HCT116 (cell line): ENCODE data around the gene ZDHHC19. TPM values are rescaled to one million over a fixed set of nuclear protein-coding genes. Genes with fewer than 3 reads are reported as not detected.

ENCODE experiments used
- ATAC-seq: fragments of 200-7000 bp; cut with Tn5 transposase; 2 replicates; pipeline ENCODE4 v1.9.1; 2020; ENCODE audit warnings: mild to moderate bottlenecking, moderate library complexity
- BruUV-seq: library from RNA; stranded (reverse); fragments of 400-500 nt; replicated peaks from 2 replicates; lab custom pipeline; 2021; lab: Mats Ljungman, UMichigan
- CTCF ChIA-PET: fragments of 300-600 bp; sonication (Branson Sonifier 250); formaldehyde crosslinking; loops from one replicate; lab custom pipeline; 2021; ENCODE audit warnings: antibody characterized with exemption; lab: Charles Lee
- POLR2A ChIA-PET: fragments of 300-600, 350-600 bp; sonication (Branson Sonifier 250); formaldehyde crosslinking; loops from one replicate; lab custom pipeline; 2021; ENCODE audit warnings: antibody characterized with exemption; lab: Charles Lee
- RAD21 ChIA-PET, 2 experiments: fragments of 300-600 bp; sonication (Branson Sonifier 250); formaldehyde crosslinking; loops; one replicate each; lab custom pipeline; 2023; ENCODE audit warnings: low total read pairs in 2 of 2; ENCODE audit not compliant: uncharacterized antibody in 2 of 2, unreplicated experiment in 2 of 2, low non-redundant PET in 1 of 2; lab: Charles Lee
- DNase-seq: peaks from one replicate; pipeline ENCODE4 v3.0.0-alpha.2; 2010; ENCODE audit warnings: low read depth, low spot score
- H2AFZ ChIP-seq: fragments of 200-600 bp; shearing (Covaris generic), sonication (generic); 2 replicates; pipeline ENCODE4 v1.6.1; 2017; ENCODE audit warnings: low read depth, mixed run types, mixed read lengths, antibody characterized with exemption, low read length; ENCODE audit not compliant: poor library complexity, severe bottlenecking
- H3K27ac ChIP-seq: 2 replicates; pipeline ENCODE4 v1.5.1; 2012; ENCODE audit warnings: low read depth, low read length
- H3K27me3 ChIP-seq: fragments of 200-600 bp; sonication (generic); 2 replicates; pipeline ENCODE4 v1.6.1; 2016; ENCODE audit warnings: mixed run types, low read length, mixed read lengths; ENCODE audit not compliant: insufficient read depth
- H3K36me3 ChIP-seq, 2 experiments: fragments of 200-500 bp in 1 of 2; fragments of 200-600 bp in 1 of 2; sonication (Bioruptor generic) in 1 of 2; sonication (generic) in 1 of 2; 2 replicates each; pipeline versions ENCODE4 v1.5.1 to v1.6.1; 2014 to 2016; ENCODE audit warnings: low read length in 2 of 2, inconsistent platforms in 1 of 2, mixed read lengths in 1 of 2, mixed run types in 1 of 2; ENCODE audit not compliant: insufficient read depth in 2 of 2, control insufficient read depth in 1 of 2
- H3K4me1 ChIP-seq, 2 experiments: fragments of 200-600 bp in 1 of 2; sonication (generic) in 1 of 2; 2 replicates each; pipeline versions ENCODE4 v1.5.1 to v1.6.1; 2012 to 2017; ENCODE audit warnings: low read length in 2 of 2, inconsistent platforms in 1 of 2, mild to moderate bottlenecking in 1 of 2, mixed read lengths in 1 of 2, mixed run types in 1 of 2, moderate library complexity in 1 of 2; ENCODE audit not compliant: insufficient read depth in 2 of 2, control insufficient read depth in 1 of 2
- H3K4me2 ChIP-seq: fragments of 200-600 bp; sonication (generic); 2 replicates; pipeline ENCODE4 v1.6.1; 2017; ENCODE audit warnings: mixed run types, low read length, mixed read lengths
- H3K4me3 ChIP-seq, 2 experiments: fragments of 200-600 bp in 1 of 2; sonication (generic) in 1 of 2; replicated peaks in 1 of 2; 2 replicates each; pipeline ENCODE4 v1.5.1; 2011 to 2016; ENCODE audit warnings: low read length in 2 of 2, control low read depth in 1 of 2, low read depth in 1 of 2, mild to moderate bottlenecking in 1 of 2, mixed read lengths in 1 of 2, mixed run types in 1 of 2
- H3K79me2 ChIP-seq: fragments of 200-600 bp; sonication (generic); 2 replicates; pipeline ENCODE4 v1.6.1; 2017; ENCODE audit warnings: mild to moderate bottlenecking, mixed run types, low read length, moderate library complexity, mixed read lengths; ENCODE audit not compliant: insufficient read depth
- H3K9ac ChIP-seq: fragments of 200-600 bp; sonication (generic); 2 replicates; pipeline ENCODE4 v1.6.1; 2016; ENCODE audit warnings: low read length, mixed read lengths
- H3K9me2 ChIP-seq: fragments of 200-600 bp; sonication (generic), shearing (Covaris generic); 2 replicates; pipeline ENCODE4 v1.6.1; 2017; ENCODE audit warnings: mixed run types, mild to moderate bottlenecking, moderate library complexity; ENCODE audit not compliant: insufficient read depth
- H3K9me3 ChIP-seq, 2 experiments: fragments of 200-500 bp in 1 of 2; fragments of 200-600 bp in 1 of 2; sonication (Bioruptor generic) in 1 of 2; sonication (generic) in 1 of 2; 2 replicates each; pipeline ENCODE4 v1.6.1; 2014 to 2017; ENCODE audit warnings: low read length in 2 of 2, mixed read lengths in 2 of 2, inconsistent platforms in 1 of 2, low read depth in 1 of 2, mild to moderate bottlenecking in 1 of 2, mixed run types in 1 of 2, moderate library complexity in 1 of 2; ENCODE audit not compliant: control insufficient read depth in 1 of 2, insufficient read depth in 1 of 2
- H4K20me1 ChIP-seq: fragments of 200-600 bp; sonication (generic), shearing (Covaris generic); 2 replicates; pipeline ENCODE4 v1.6.1; 2017; ENCODE audit warnings: mixed run types, mild to moderate bottlenecking, moderate library complexity; ENCODE audit not compliant: insufficient read depth
- ATF3 ChIP-seq: IDR thresholded peaks from 2 replicates; pipeline ENCODE4 v1.6.1; 2012
- CBX3 ChIP-seq: IDR thresholded peaks from 2 replicates; pipeline ENCODE4 v1.6.1; 2012; ENCODE audit warnings: low read depth
- EZH2 ChIP-seq: fragments of 200-600 bp; sonication (generic); IDR thresholded peaks from 2 replicates; pipeline ENCODE4 v1.6.1; 2017; ENCODE audit warnings: antibody characterized with exemption, mixed run types
- FOSL1 ChIP-seq: IDR thresholded peaks from 2 replicates; pipeline ENCODE4 v1.6.1; 2012; ENCODE audit warnings: low read depth
- POLR2A ChIP-seq: IDR thresholded peaks from 2 replicates; pipeline ENCODE4 v1.7.0; 2011; ENCODE audit warnings: borderline replicate concordance; ENCODE audit not compliant: insufficient read depth, insufficient read length; ENCODE audit errors: extremely low read depth
- SIN3A ChIP-seq: IDR thresholded peaks from 2 replicates; pipeline ENCODE4 v1.6.1; 2012; ENCODE audit warnings: low read depth
- YY1 ChIP-seq: IDR thresholded peaks from 2 replicates; pipeline ENCODE4 v1.6.1; 2011; ENCODE audit warnings: low read length, low read depth, moderate library complexity, mild to moderate bottlenecking; ENCODE audit not compliant: insufficient replicate concordance; ENCODE audit errors: extremely low read depth
- ZBTB33 ChIP-seq: IDR thresholded peaks from 2 replicates; pipeline ENCODE4 v1.6.1; 2011; ENCODE audit warnings: mild to moderate bottlenecking, low read length, moderate library complexity; ENCODE audit not compliant: insufficient replicate concordance; ENCODE audit errors: extremely low read depth
- ZFX ChIP-seq: fragments of 450-650 bp; IDR thresholded peaks from 2 replicates; pipeline ENCODE4 v1.6.1; 2017
- ZNF274 ChIP-seq: fragments of 200-500 bp; sonication (Bioruptor generic); IDR thresholded peaks from 2 replicates; pipeline ENCODE4 v1.6.1; 2014; ENCODE audit warnings: mild to moderate bottlenecking, low read depth, low read length, inconsistent platforms
- intact Hi-C: fragments of 100-400 bp; cut with micrococcal nuclease; formaldehyde crosslinking; loops from 2 replicates; pipeline ENCODE4 v1.10.0; 2022
- total RNA-seq: library from RNA; stranded (reverse); gene quantifications from one replicate; pipeline ENCODE4 v1.2.1, GENCODE V29; 2021; ENCODE audit not compliant: unreplicated experiment

The ZDHHC19 gene
- total RNA-seq, 1 experiment from 2014 or later = not detected

GRCh38 chr3:196219970-196220311 is 8.7 kb upstream of the ZDHHC19 start:
- TF ChIP-seq POLR2A (no peak), CBX3 (no peak), ZNF274 (no peak), YY1 (no peak), ZFX (no peak), FOSL1 (no peak), EZH2 (no peak), ZBTB33 (no peak), SIN3A (no peak), ATF3 (no peak)
- H3K27me3 ChIP-seq = no peaks in the 10 kb centered on the region
- no peaks in the 10 kb centered on the region for H3K79me2 ChIP-seq
- ChIA-PET CTCF (no interaction called here), POLR2A (no interaction called here), RAD21 (no interaction called here)
- H3K9me2 ChIP-seq = no peaks in the 10 kb centered on the region
- no peaks in the 10 kb centered on the region for H3K9me3 ChIP-seq
- no peak overlapping the region for H3K4me3 ChIP-seq
- intact Hi-C loops = no loop called here
- no peaks in the 10 kb centered on the region for H3K36me3 ChIP-seq
- H3K4me2 ChIP-seq = no peak overlapping the region
- no peak overlapping the region for H3K9ac ChIP-seq
- H3K27ac ChIP-seq = no peak overlapping the region
- no peak overlapping the region for H2AFZ ChIP-seq
- no peak for DNase-seq
- BruUV-seq = no TSS peak
- no peaks in the 10 kb centered on the region for H4K20me1 ChIP-seq
- ATAC-seq = no peak
- H3K4me1 ChIP-seq = no peaks in the 10 kb centered on the region
